NT2/D1 (cell line): ENCODE measurements around the gene ANKRD55.

Experiments used
- SUZ12 ChIP-seq: IDR thresholded peaks from 2 replicates; pipeline ENCODE4 v1.6.1; 2011; ENCODE audit not compliant: insufficient read length, insufficient read depth; ENCODE audit errors: extremely low read depth
- YY1 ChIP-seq: IDR thresholded peaks from 2 replicates; pipeline ENCODE4 v1.6.1; 2011; ENCODE audit not compliant: insufficient read length, insufficient read depth
- ZNF274 ChIP-seq: IDR thresholded peaks from 2 replicates; pipeline ENCODE4 v1.6.1; 2011; ENCODE audit warnings: mild to moderate bottlenecking, low read depth, low read length

DNA sequence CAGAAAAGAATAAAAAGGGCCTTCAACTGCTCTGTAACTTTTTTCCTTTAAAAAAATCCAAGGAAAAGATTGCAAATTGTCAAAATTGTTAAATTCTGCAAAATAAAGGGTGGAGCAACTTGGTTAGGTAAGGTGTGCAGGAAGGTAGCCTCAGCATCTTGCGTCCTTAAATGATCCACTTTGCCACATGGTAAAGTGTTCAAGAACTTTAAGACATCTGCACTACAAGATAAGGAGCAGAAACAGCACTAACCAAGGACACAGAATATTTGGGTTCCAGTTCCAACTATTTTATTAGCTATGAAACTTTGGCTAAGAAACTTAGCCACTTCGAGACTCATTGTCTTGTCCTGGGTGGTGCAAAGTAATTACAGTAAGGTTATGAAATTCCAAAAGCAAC lies 53.7 kb downstream of the ANKRD55 start:
- TF ChIP-seq ZNF274 (no peak), SUZ12 (no peak), YY1 (no peak)
